SH-SY5Y (cell line): ENCODE measurements around the gene UST.

Experiments used
- GATA2 ChIP-seq: IDR thresholded peaks from 2 replicates; pipeline ENCODE4 v1.6.1; 2011; ENCODE audit warnings: mild to moderate bottlenecking, low read depth, low read length
- GATA3 ChIP-seq: IDR thresholded peaks from 2 replicates; pipeline ENCODE4 v1.6.1; 2011; ENCODE audit warnings: low read depth, mild to moderate bottlenecking, low read length, moderate library complexity

DNA sequence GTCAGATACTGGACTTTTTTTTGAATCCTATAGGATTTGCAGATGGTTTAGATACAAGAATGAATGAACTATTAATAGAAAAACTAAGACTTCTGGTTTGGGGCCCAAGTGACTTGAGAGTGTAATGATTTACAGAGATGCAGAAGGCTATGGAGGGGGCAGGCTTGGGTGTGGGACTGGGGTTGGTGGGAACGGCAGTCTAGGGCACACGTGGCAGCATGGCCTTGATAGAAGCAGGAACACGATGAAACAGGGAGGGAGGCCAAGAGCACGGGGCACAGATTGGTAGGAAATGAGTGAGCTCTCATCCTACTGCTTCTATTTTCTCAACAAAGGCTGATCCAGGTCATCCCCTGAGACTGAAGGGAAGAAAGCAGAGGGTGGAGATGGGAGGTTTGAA, 3.4 kb upstream of the UST start:
- TF ChIP-seq GATA2 = no peak
- TF ChIP-seq GATA3 = no peak
